Rectal smooth muscle tissue (tissue), 1 donor: Measurements from ENCODE around the gene SIAE.
A peak's percentile ranks its signal among the peaks of the same experiment; 100 is the strongest.

Experiments
- H3K27ac ChIP-seq: one replicate; pipeline ENCODE4 v1.7.0; 2013; ENCODE audit warnings: low read depth, low read length, inconsistent platforms
- H3K27me3 ChIP-seq: one replicate; pipeline ENCODE4 v1.7.0; 2013; ENCODE audit warnings: low read length; ENCODE audit not compliant: control insufficient read depth, insufficient read depth
- H3K36me3 ChIP-seq: one replicate; pipeline ENCODE4 v1.7.0; 2013; ENCODE audit warnings: low read length; ENCODE audit not compliant: control insufficient read depth, insufficient read depth
- H3K4me1 ChIP-seq: one replicate; pipeline ENCODE4 v1.7.0; 2013; ENCODE audit warnings: low read length; ENCODE audit not compliant: control insufficient read depth, insufficient read depth
- H3K4me3 ChIP-seq: one replicate; pipeline ENCODE4 v1.7.0; 2013; ENCODE audit warnings: low read length
- H3K9ac ChIP-seq: one replicate; pipeline ENCODE4 v1.7.0; 2013; ENCODE audit warnings: low read length

Gene SIAE

GRCh38 chr11:124682443-124682842, 8.9 kb upstream of the SIAE start:
- H3K4me1 ChIP-seq = no peaks in the 10 kb centered on the region
- no peak overlapping the region for H3K4me3 ChIP-seq
- H3K36me3 ChIP-seq = no peaks in the 10 kb centered on the region
- H3K9ac ChIP-seq = no peak overlapping the region
- no peaks in the 10 kb centered on the region for H3K27me3 ChIP-seq
- no peak overlapping the region for H3K27ac ChIP-seq

GRCh38 chr11:124681421-124681820, 7.9 kb upstream of the SIAE start:
- H3K36me3 ChIP-seq = no peaks in the 10 kb centered on the region
- no peak overlapping the region for H3K27ac ChIP-seq
- no peak overlapping the region for H3K9ac ChIP-seq
- H3K4me1 ChIP-seq = no peaks in the 10 kb centered on the region
- H3K27me3 ChIP-seq = no peaks in the 10 kb centered on the region
- no peak overlapping the region for H3K4me3 ChIP-seq

- Histone ChIP-seq H3K36me3 (no peaks in the 10 kb centered on the region), H3K27ac (no peak overlapping the region), H3K4me3 (no peak overlapping the region), H3K27me3 (no peaks in the 10 kb centered on the region), H3K9ac (no peak overlapping the region), H3K4me1 (peaks cover 2% of the 10 kb centered on the region)
Observed at GRCh38 chr11:124678416-124678815, 4.9 kb upstream of the SIAE start.

GRCh38 chr11:124676386-124676785, 2.8 kb upstream of the SIAE start:
- Histone ChIP-seq H3K4me1 (peaks cover 2% of the 10 kb centered on the region), H3K4me3 (no peak overlapping the region), H3K27me3 (no peaks in the 10 kb centered on the region), H3K9ac (no peak overlapping the region), H3K27ac (no peak overlapping the region), H3K36me3 (no peaks in the 10 kb centered on the region)

GRCh38 chr11:124674571-124674970, 1.0 kb upstream of the SIAE start:
- Histone ChIP-seq H3K27ac (no peak overlapping the region), H3K9ac (no peak overlapping the region), H3K36me3 (no peaks in the 10 kb centered on the region), H3K27me3 (no peaks in the 10 kb centered on the region), H3K4me1 (peaks cover 2% of the 10 kb centered on the region), H3K4me3 (peak overlapping the region; percentile 77)

GRCh38 chr11:124674168-124674517, 604 bp upstream of the SIAE start:
- H3K9ac ChIP-seq = no peak overlapping the region
- H3K27ac ChIP-seq = peak overlapping the region; percentile 71
- peaks cover 2% of the 10 kb centered on the region for H3K4me1 ChIP-seq
- no peaks in the 10 kb centered on the region for H3K36me3 ChIP-seq
- peak overlapping the region; percentile 77 for H3K4me3 ChIP-seq
- H3K27me3 ChIP-seq = no peaks in the 10 kb centered on the region

- Histone ChIP-seq H3K4me1 (peaks cover 2% of the 10 kb centered on the region), H3K9ac (peak overlapping the region; percentile 80), H3K27ac (peak overlapping the region; percentile 71), H3K4me3 (peak overlapping the region; percentile 90), H3K27me3 (no peaks in the 10 kb centered on the region), H3K36me3 (no peaks in the 10 kb centered on the region)
Observed at GRCh38 chr11:124672536-124673215, 863 bp downstream of the SIAE start.

- Histone ChIP-seq H3K4me1 (peaks cover 2% of the 10 kb centered on the region), H3K27ac (no peak overlapping the region), H3K36me3 (no peaks in the 10 kb centered on the region), H3K27me3 (no peaks in the 10 kb centered on the region), H3K4me3 (no peak overlapping the region), H3K9ac (no peak overlapping the region)
Observed at GRCh38 chr11:124670732-124671131, 2.8 kb downstream of the SIAE start.

- Histone ChIP-seq H3K9ac (no peak overlapping the region), H3K36me3 (peaks cover 7% of the 10 kb centered on the region), H3K27ac (no peak overlapping the region), H3K4me1 (no peaks in the 10 kb centered on the region), H3K4me3 (no peak overlapping the region), H3K27me3 (no peaks in the 10 kb centered on the region)
Observed at GRCh38 chr11:124669193-124669592, 4.3 kb downstream of the SIAE start.

- no peaks in the 10 kb centered on the region for H3K4me1 ChIP-seq
- peaks cover 7% of the 10 kb centered on the region for H3K36me3 ChIP-seq
- H3K27ac ChIP-seq = no peak overlapping the region
- H3K9ac ChIP-seq = no peak overlapping the region
- H3K27me3 ChIP-seq = no peaks in the 10 kb centered on the region
- no peak overlapping the region for H3K4me3 ChIP-seq
Observed at GRCh38 chr11:124667601-124668000, 5.9 kb downstream of the SIAE start.

GRCh38 chr11:124663861-124664260, 9.7 kb downstream of the SIAE start:
- H3K27ac ChIP-seq = no peak overlapping the region
- no peak overlapping the region for H3K9ac ChIP-seq
- peaks cover 7% of the 10 kb centered on the region for H3K36me3 ChIP-seq
- no peaks in the 10 kb centered on the region for H3K4me1 ChIP-seq
- no peak overlapping the region for H3K4me3 ChIP-seq
- no peaks in the 10 kb centered on the region for H3K27me3 ChIP-seq

- Histone ChIP-seq H3K4me3 (no peak overlapping the region), H3K27me3 (no peaks in the 10 kb centered on the region), H3K27ac (no peak overlapping the region), H3K9ac (no peak overlapping the region), H3K4me1 (no peaks in the 10 kb centered on the region), H3K36me3 (peaks cover 7% of the 10 kb centered on the region)
Observed at GRCh38 chr11:124662106-124662505, 11.4 kb downstream of the SIAE start.

GRCh38 chr11:124661553-124661952, 12.0 kb downstream of the SIAE start:
- Histone ChIP-seq H3K36me3 (peaks cover 7% of the 10 kb centered on the region), H3K27me3 (no peaks in the 10 kb centered on the region), H3K4me1 (no peaks in the 10 kb centered on the region), H3K27ac (no peak overlapping the region), H3K9ac (no peak overlapping the region), H3K4me3 (no peak overlapping the region)
